Chondrocyte (in vitro differentiated cells): ENCODE data around the gene ASIC2. TPM values are rescaled to one million over a fixed set of nuclear protein-coding genes. Genes with fewer than 3 reads are reported as not detected.

Source experiments
- DNase-seq: peaks from one replicate; pipeline ENCODE4 v3.0.0; 2021; ENCODE audit warnings: mixed read lengths, low spot score
- H3K27ac Mint-ChIP-seq: one replicate; pipeline ENCODE4 v1.8.0; 2021; ENCODE audit warnings: mild to moderate bottlenecking, moderate library complexity, mixed read lengths; ENCODE audit not compliant: unreplicated experiment
- H3K27me3 Mint-ChIP-seq: 2 replicates; pipeline ENCODE4 v1.8.0; 2021; ENCODE audit warnings: low read depth, mixed read lengths
- H3K36me3 Mint-ChIP-seq: 2 replicates; pipeline ENCODE4 v1.8.0; 2021; ENCODE audit warnings: low read depth, mixed read lengths
- H3K4me1 Mint-ChIP-seq: 2 replicates; pipeline ENCODE4 v1.8.0; 2021; ENCODE audit warnings: low read depth, mild to moderate bottlenecking, mixed read lengths
- H3K4me3 Mint-ChIP-seq: one replicate; pipeline ENCODE4 v1.8.0; 2021; ENCODE audit warnings: mild to moderate bottlenecking, moderate library complexity, mixed read lengths; ENCODE audit not compliant: unreplicated experiment
- H3K9me3 Mint-ChIP-seq: 2 replicates; pipeline ENCODE4 v1.8.0; 2021; ENCODE audit warnings: low read depth, mixed read lengths
- total RNA-seq: library from RNA; stranded (reverse); gene quantifications from 3 replicates; pipeline ENCODE4 v1.2.1, GENCODE V29; 2021
- TF ChIP-seq, protein P1 (sequence below): fragments of 200-600 bp; sonication (generic); IDR thresholded peaks from 2 replicates; pipeline ENCODE4 v1.5.0; 2021; ENCODE audit warnings: antibody characterized with exemption, mild to moderate bottlenecking, moderate library complexity

The ASIC2 gene
- total RNA-seq, 1 donor from 2014 or later, result not detected

DNA sequence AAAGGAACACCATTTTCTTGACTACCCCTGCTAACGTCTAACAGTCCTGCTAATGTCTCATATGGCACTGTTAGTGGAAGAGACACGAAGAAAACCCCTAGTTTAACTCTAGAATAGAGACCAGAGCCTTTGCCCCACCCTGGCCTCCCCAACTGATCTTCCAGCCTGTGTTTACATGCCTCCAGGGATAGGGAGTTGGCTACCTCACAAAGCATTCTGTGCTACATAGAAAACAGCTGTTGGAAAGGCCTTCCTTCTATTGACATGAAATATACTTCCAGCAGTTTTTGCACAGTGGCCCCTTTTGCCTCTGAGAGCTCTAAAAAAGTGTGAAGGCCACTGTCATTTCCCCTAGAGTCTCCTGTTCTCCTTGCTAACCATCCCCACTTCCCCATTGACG, 73.1 kb downstream of the ASIC2 start:
- Mint-ChIP-seq H3K27ac (no peak overlapping the region), H3K27me3 (peaks cover 24% of the 10 kb centered on the region), H3K9me3 (no peaks in the 10 kb centered on the region), H3K4me1 (peaks cover 10% of the 10 kb centered on the region), H3K4me3 (no peak overlapping the region), H3K36me3 (no peaks in the 10 kb centered on the region)
- TF ChIP-seq, protein P1, sequence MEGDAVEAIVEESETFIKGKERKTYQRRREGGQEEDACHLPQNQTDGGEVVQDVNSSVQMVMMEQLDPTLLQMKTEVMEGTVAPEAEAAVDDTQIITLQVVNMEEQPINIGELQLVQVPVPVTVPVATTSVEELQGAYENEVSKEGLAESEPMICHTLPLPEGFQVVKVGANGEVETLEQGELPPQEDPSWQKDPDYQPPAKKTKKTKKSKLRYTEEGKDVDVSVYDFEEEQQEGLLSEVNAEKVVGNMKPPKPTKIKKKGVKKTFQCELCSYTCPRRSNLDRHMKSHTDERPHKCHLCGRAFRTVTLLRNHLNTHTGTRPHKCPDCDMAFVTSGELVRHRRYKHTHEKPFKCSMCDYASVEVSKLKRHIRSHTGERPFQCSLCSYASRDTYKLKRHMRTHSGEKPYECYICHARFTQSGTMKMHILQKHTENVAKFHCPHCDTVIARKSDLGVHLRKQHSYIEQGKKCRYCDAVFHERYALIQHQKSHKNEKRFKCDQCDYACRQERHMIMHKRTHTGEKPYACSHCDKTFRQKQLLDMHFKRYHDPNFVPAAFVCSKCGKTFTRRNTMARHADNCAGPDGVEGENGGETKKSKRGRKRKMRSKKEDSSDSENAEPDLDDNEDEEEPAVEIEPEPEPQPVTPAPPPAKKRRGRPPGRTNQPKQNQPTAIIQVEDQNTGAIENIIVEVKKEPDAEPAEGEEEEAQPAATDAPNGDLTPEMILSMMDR, result no peak
- no peak for DNase-seq

DNA sequence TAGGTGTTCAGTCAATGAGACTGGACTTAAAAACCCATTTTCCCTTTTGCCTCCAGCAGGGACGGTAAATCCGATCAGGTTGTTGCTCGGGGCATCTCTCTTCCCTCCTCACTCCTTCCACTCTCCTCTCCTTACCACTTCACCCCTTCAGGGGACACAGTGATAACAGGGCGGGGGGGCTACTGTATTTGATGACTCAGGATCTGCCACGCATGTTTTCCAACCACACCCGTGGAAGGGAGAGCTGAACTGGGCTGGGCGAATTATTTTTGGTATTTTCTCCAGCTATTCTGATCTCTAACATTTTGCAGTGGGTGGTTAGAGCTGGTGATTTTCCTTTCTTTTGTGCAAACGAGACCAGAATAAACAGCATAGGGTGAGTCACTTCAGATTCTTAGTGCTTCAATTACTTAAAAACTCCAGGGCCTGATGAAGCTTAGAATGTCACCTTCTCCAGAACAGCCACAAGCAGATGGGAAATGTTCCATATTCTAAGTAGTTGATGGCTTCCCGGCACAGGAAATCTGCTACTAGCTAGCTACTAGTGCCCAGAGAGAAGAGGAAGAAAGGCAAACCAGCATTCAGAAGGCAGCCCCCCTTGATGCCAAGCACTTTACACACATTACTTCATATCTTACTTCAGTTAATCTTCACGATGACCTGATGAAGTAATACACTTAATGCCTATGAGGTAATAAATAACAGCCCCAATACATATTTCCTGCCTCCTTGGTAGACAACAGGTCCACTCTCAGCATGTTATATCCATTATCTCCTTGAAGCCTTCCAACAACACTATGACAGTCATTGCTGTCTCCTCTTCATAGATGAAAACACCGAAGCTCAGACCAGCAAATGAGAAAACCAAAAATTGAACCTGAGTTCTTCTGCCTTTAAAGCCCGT, 74.1 kb downstream of the ASIC2 start:
- no peak for DNase-seq
- TF ChIP-seq, protein P1, result no peak
- H3K4me1 Mint-ChIP-seq, result peaks cover 10% of the 10 kb centered on the region
- H3K36me3 Mint-ChIP-seq, result no peaks in the 10 kb centered on the region
- H3K9me3 Mint-ChIP-seq, result no peaks in the 10 kb centered on the region
- peaks cover 23% of the 10 kb centered on the region for H3K27me3 Mint-ChIP-seq
- H3K27ac Mint-ChIP-seq, result no peak overlapping the region
- H3K4me3 Mint-ChIP-seq, result no peak overlapping the region

DNA sequence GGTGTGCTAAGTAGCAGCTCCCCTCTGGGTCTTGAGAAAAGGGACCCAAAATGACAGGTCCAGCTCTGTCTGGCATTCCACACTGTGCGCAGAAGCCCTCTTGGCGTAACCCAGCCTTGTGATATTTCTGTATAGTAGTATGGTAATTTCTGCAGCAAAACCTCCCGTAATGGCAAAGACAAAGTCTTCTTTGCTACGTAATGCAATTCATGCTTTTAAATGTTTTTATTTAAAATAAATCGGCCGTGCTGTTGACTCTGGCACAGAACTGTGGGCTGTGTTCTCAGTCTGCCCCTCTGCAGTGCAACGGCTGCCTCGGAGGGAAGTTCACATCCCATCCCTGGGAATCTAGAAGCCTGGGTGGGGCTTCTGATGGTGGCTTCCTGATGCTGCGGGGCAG, 75.2 kb downstream of the ASIC2 start:
- Mint-ChIP-seq H3K27ac (no peak overlapping the region), H3K9me3 (no peaks in the 10 kb centered on the region), H3K4me1 (peaks cover 10% of the 10 kb centered on the region), H3K4me3 (no peak overlapping the region), H3K36me3 (no peaks in the 10 kb centered on the region), H3K27me3 (peaks cover 26% of the 10 kb centered on the region)
- DNase-seq, result no peak
- TF ChIP-seq, protein P1, result no peak

DNA sequence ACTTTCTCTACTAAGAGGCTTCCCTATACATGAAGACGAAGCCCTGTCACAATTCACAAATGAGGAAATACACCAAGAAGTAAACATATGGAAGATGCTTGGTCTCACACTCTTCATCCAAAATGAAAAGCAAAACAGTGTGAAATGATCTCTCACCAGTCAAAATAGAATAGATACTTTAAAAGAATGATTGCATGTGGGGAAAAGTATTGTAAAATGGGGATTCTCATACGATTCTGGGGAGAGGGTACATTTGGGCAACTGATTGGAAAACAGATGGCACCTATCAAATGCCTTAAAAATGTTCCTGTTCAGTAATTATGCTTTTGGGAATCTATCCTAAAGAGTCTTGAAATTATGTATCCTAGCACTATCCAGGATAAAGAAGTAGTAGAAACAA, 78.1 kb downstream of the ASIC2 start:
- Mint-ChIP-seq H3K4me3 (no peak overlapping the region), H3K4me1 (peaks cover 10% of the 10 kb centered on the region), H3K36me3 (no peaks in the 10 kb centered on the region), H3K27ac (no peak overlapping the region), H3K27me3 (peaks cover 28% of the 10 kb centered on the region), H3K9me3 (peaks cover 4% of the 10 kb centered on the region)
- TF ChIP-seq, protein P1, result no peak
- no peak for DNase-seq

DNA sequence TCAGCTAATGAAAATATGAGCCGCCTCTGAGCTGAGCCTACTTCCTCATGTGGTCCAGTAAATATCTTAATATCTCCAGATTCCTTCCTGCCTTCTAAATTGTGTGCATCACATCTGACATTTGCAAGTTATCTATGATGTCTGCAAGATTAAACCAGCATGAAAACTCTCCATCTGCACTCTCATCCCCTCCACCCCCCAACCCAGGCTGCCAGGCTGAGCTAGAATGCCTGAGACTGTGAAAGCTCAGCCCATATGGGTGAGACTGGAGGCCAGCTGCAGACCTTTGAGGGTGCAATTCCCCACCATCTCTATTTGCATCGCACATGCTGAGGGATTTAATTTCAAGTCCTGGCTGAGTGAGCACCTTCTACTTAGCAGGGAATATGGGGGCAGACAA, 82.8 kb downstream of the ASIC2 start:
- DNase-seq, result no peak
- Mint-ChIP-seq H3K27me3 (peaks cover 20% of the 10 kb centered on the region), H3K4me3 (no peak overlapping the region), H3K9me3 (peaks cover 4% of the 10 kb centered on the region), H3K4me1 (no peaks in the 10 kb centered on the region), H3K36me3 (no peaks in the 10 kb centered on the region), H3K27ac (no peak overlapping the region)
- TF ChIP-seq, protein P1, result no peak
